HepG2 (cell line): Measurements from ENCODE around the gene FBXL7. TPM values are rescaled to one million over a fixed set of nuclear protein-coding genes. Genes with fewer than 3 reads are reported as not detected.

Experiments
- ATAC-seq: fragments of 200-7000 bp; cut with Tn5 transposase; 3 replicates; pipeline ENCODE4 v1.9.1; 2020; ENCODE audit warnings: mild to moderate bottlenecking, moderate library complexity
- BruUV-seq: library from RNA; stranded (reverse); fragments of 400-500 nt; replicated peaks from 2 replicates; lab custom pipeline; 2021; lab: Mats Ljungman, UMichigan
- CTCF ChIA-PET: fragments of 300-600 bp; formaldehyde crosslinking; extraction: SDS; loops from one replicate; lab custom pipeline; 2021; ENCODE audit warnings: low total read pairs, inconsistent platforms, low intra/inter-chr PET ratio; lab: Yijun Ruan, JAX
- POLR2A ChIA-PET: fragments of 350-600 bp; sonication (Branson Sonifier 250); formaldehyde crosslinking; loops from one replicate; lab custom pipeline; 2020; ENCODE audit warnings: antibody characterized with exemption, inconsistent platforms; lab: Yijun Ruan, JAX
- DNase-seq: peaks from one replicate; pipeline ENCODE4 v3.0.0-alpha.2; 2015; ENCODE audit warnings: low spot score
- FAIRE-seq: peaks from 3 replicates; lab custom pipeline; 2011; peaks lifted over from hg19 to GRCh38; lab: Jason Lieb, UNC
- H2AFZ ChIP-seq: one replicate; pipeline ENCODE4 v1.6.1; 2011; ENCODE audit warnings: low read length, inconsistent platforms
- H3K27ac ChIP-seq: fragments of 300-600 bp; 3 replicates; pipeline ENCODE4 v1.8.0; 2011; ENCODE audit warnings: mixed run types, mild to moderate bottlenecking, mixed read lengths, low read length, inconsistent platforms; ENCODE audit not compliant: insufficient read depth; ENCODE audit errors: extremely low read length
- H3K27me3 ChIP-seq, 2 experiments: fragments of 200-600 bp in 1 of 2; 2 replicates in 1 of 2; 3 replicates in 1 of 2; pipeline versions ENCODE4 v1.6.0 to v1.8.0; 2011; ENCODE audit warnings: low read length in 2 of 2, mild to moderate bottlenecking in 2 of 2, moderate library complexity in 2 of 2, inconsistent platforms in 1 of 2; ENCODE audit not compliant: insufficient read depth in 2 of 2, control insufficient read depth in 1 of 2
- H3K36me3 ChIP-seq, 2 experiments: fragments of 200-600 bp in 1 of 2; replicated peaks in 1 of 2; 2 replicates in 1 of 2; 3 replicates in 1 of 2; pipeline versions ENCODE4 v1.5.1 to v1.8.0; 2011; ENCODE audit warnings: low read length in 2 of 2, inconsistent platforms in 1 of 2; ENCODE audit not compliant: insufficient read depth in 2 of 2, control insufficient read depth in 1 of 2
- H3K4me1 ChIP-seq: 2 replicates; pipeline ENCODE4 v1.5.1; 2012; ENCODE audit warnings: low read length, inconsistent platforms; ENCODE audit not compliant: insufficient read depth
- H3K4me2 ChIP-seq: 2 replicates; pipeline ENCODE4 v1.6.0; 2011; ENCODE audit warnings: low read depth, low read length, inconsistent platforms
- H3K4me3 ChIP-seq, 3 experiments: fragments of 200-600 bp in 1 of 3; sonication (generic), shearing (Covaris generic) in 1 of 3; replicated peaks in 1 of 3; 2 replicates each; pipeline ENCODE4 v1.5.1; 2011 to 2016; ENCODE audit warnings: low read length in 3 of 3, inconsistent platforms in 2 of 3, low read depth in 2 of 3, mild to moderate bottlenecking in 2 of 3, control low read depth in 1 of 3, mixed read lengths in 1 of 3; ENCODE audit not compliant: insufficient read depth in 1 of 3
- H3K79me2 ChIP-seq: one replicate; pipeline ENCODE4 v1.6.1; 2011; ENCODE audit warnings: low read length, inconsistent platforms; ENCODE audit not compliant: insufficient read depth
- H3K9ac ChIP-seq: 2 replicates; pipeline ENCODE4 v1.6.0; 2011; ENCODE audit warnings: mild to moderate bottlenecking, low read depth, low read length, inconsistent platforms; ENCODE audit not compliant: insufficient read depth
- H3K9me3 ChIP-seq: 2 replicates; pipeline ENCODE4 v1.5.1; 2012; ENCODE audit warnings: mild to moderate bottlenecking, low read length
- H4K20me1 ChIP-seq: 2 replicates; pipeline ENCODE4 v1.6.0; 2011; ENCODE audit warnings: inconsistent platforms, mild to moderate bottlenecking, low read length, moderate library complexity; ENCODE audit not compliant: insufficient read depth
- ATF1 ChIP-seq: IDR thresholded peaks from 2 replicates; pipeline ENCODE4 v1.6.1; 2016; ENCODE audit warnings: mild to moderate bottlenecking, control low read depth
- ATF3 ChIP-seq: sonication (generic); formaldehyde crosslinking; IDR thresholded peaks from 2 replicates; pipeline ENCODE4 v1.4.0; 2020; ENCODE audit warnings: missing genetic modification reagents
- CBX1 ChIP-seq: IDR thresholded peaks from one replicate; pipeline ENCODE4 v1.6.1; 2016; ENCODE audit warnings: antibody characterized with exemption, low read depth
- E2F2 ChIP-seq: sonication (generic); formaldehyde crosslinking; IDR thresholded peaks from 2 replicates; pipeline ENCODE4 v1.4.0; 2020; ENCODE audit warnings: missing genetic modification reagents, borderline replicate concordance
- KDM5A ChIP-seq: fragments of 200-600 bp; sonication (generic); IDR thresholded peaks from 2 replicates; pipeline ENCODE4 v1.7.0; 2018; ENCODE audit warnings: antibody characterized with exemption, mild to moderate bottlenecking, low read length, borderline replicate concordance
- MAFK ChIP-seq, 2 experiments: IDR thresholded peaks in 1 of 2; conservative IDR thresholded peaks in 1 of 2; 2 replicates each; pipeline ENCODE4 v1.6.1; 2011; ENCODE audit warnings: improper control_type of control experiment in 2 of 2, low read length in 2 of 2
- MEIS1 ChIP-seq: sonication (generic); formaldehyde crosslinking; IDR thresholded peaks from 2 replicates; pipeline ENCODE4 v1.9.0; 2021; ENCODE audit warnings: mild to moderate bottlenecking, missing genetic modification reagents, moderate library complexity, borderline replicate concordance
- PBX3 ChIP-seq: sonication (generic); formaldehyde crosslinking; IDR thresholded peaks from 2 replicates; pipeline ENCODE4 v1.8.1; 2023; ENCODE audit warnings: missing genetic modification reagents, inconsistent platforms, borderline replicate concordance
- PHF20 ChIP-seq: sonication (generic); formaldehyde crosslinking; IDR thresholded peaks from 2 replicates; pipeline ENCODE4 v1.5.0; 2020; ENCODE audit warnings: mild to moderate bottlenecking, missing genetic modification reagents
- SATB2 ChIP-seq: sonication (generic); formaldehyde crosslinking; IDR thresholded peaks from 2 replicates; pipeline ENCODE4 v1.5.0; 2020; ENCODE audit warnings: missing genetic modification reagents
- SIX1 ChIP-seq: sonication (generic); formaldehyde crosslinking; IDR thresholded peaks from 2 replicates; pipeline ENCODE4 v1.4.0; 2020; ENCODE audit warnings: missing genetic modification reagents, borderline replicate concordance
- STAG1 ChIP-seq: sonication (generic); formaldehyde crosslinking; IDR thresholded peaks from 2 replicates; pipeline ENCODE4 v1.4.0; 2020; ENCODE audit warnings: missing genetic modification reagents
- TAF15 ChIP-seq: fragments of 200-400 bp; formaldehyde crosslinking; IDR thresholded peaks from one replicate; pipeline ENCODE4 v1.6.1; 2018; ENCODE audit warnings: mild to moderate bottlenecking, low read depth, low read length; ENCODE audit not compliant: poor library complexity, severe bottlenecking
- ZBTB20 ChIP-seq: sonication (generic); formaldehyde crosslinking; IDR thresholded peaks from 2 replicates; pipeline ENCODE4 v1.8.1; 2023; ENCODE audit warnings: missing genetic modification reagents, low read depth, mild to moderate bottlenecking, borderline replicate concordance
- ZNF646 ChIP-seq: sonication (generic); formaldehyde crosslinking; IDR thresholded peaks from 2 replicates; pipeline ENCODE4 v1.9.0; 2021; ENCODE audit warnings: mild to moderate bottlenecking, missing genetic modification reagents
- WGBS: methylation state at CpG from one replicate; pipeline ENCODE4 v1.1.6; 2017; ENCODE audit warnings: low lambda C conversion rate; 5-methylcytosine and 5-hydroxymethylcytosine counted together
- in situ Hi-C: cut with HindIII; loops from 2 replicates; pipeline ENCODE4 v1.10.0; 2017; ENCODE audit warnings: low pct_unique_long_range_greater_than_20kb; ENCODE audit not compliant: extremely low pct_ligation_motif_present
- intact Hi-C: fragments of 100-400 bp; cut with micrococcal nuclease; formaldehyde crosslinking; loops from one replicate; pipeline ENCODE4 v1.10.0; 2022; ENCODE audit not compliant: unreplicated experiment
- polyA plus RNA-seq, 8 experiments: library from polyadenylated mRNA; depleted of rRNA in 3 of 8; stranded (reverse) in 7 of 8; unstranded in 1 of 8; fragments of >200 nt; fragmentation: Illumina TruSeq in 4 of 8; extraction: Trizol in 4 of 8; gene quantifications; 2 replicates each; pipeline versions ENCODE4 v1.2.1 to v1.2.3, GENCODE V29; 2011 to 2016; ENCODE audit warnings: low read depth in 4 of 8, missing spikeins in 1 of 8, mixed read lengths in 1 of 8; ENCODE audit not compliant: insufficient read depth in 1 of 8
- total RNA-seq, 5 experiments: library from RNA; depleted of rRNA; stranded (reverse); fragments of >200 nt; fragmentation: Illumina TruSeq; extraction: Trizol; gene quantifications; 2 replicates each; pipeline ENCODE4 v1.2.3, GENCODE V29; 2016; ENCODE audit warnings: low read depth in 1 of 5

FBXL7 gene
- total and polyA plus RNA-seq, 2 of the 13 experiments (the other 11 are each of a cell fraction or from before 2014, with no cell fraction given): 0.07 TPM; not detected in 1

- no peak for TF ChIP-seq SIX1 (CRISPR knock-in tag)
Observed at GRCh38 chr5:15707631-15708030, 207.7 kb downstream of the FBXL7 start (continued).

GRCh38 chr5:15711892-15712291, 211.9 kb downstream of the FBXL7 start:
- FAIRE-seq: no peak
- no peak for ATAC-seq
- H2AFZ ChIP-seq: no peak overlapping the region
- H3K9ac ChIP-seq: no peak overlapping the region
- in situ Hi-C loops: no loop called here
- no TSS peak for BruUV-seq
- no peaks in the 10 kb centered on the region for H3K4me1 ChIP-seq
- ChIA-PET CTCF (no interaction called here), POLR2A (no interaction called here)
- H3K36me3 ChIP-seq: no peaks in the 10 kb centered on the region
- no peak overlapping the region for H3K4me2 ChIP-seq
- intact Hi-C loops: no loop called here
- DNase-seq: no peak
- no peaks in the 10 kb centered on the region for H4K20me1 ChIP-seq
- H3K9me3 ChIP-seq: 0 out of 2 replicates have a peak, but pooled peaks cover 7% of the 10 kb centered on the region
- 0% methylated on average over 2 of the region's 2 CpGs for WGBS
- no peak overlapping the region for H3K4me3 ChIP-seq
- no peaks in the 10 kb centered on the region for H3K27me3 ChIP-seq
- no peak overlapping the region for H3K27ac ChIP-seq
- H3K79me2 ChIP-seq: no peaks in the 10 kb centered on the region
- no peak for TF ChIP-seq TAF15
- no peak for TF ChIP-seq ATF1
- TF ChIP-seq PBX3 (CRISPR knock-in tag): no peak
- no peak for TF ChIP-seq ATF3 (CRISPR knock-in tag)
- TF ChIP-seq MAFK (conservative IDR thresholded peaks at IDR 0.05 in 1 of 2, IDR thresholded peaks at IDR 0.05 in 1 of 2; ENCODE audit: low read length in 2 of 2): no peak
- no peak for TF ChIP-seq MEIS1
- TF ChIP-seq STAG1 (CRISPR knock-in tag): no peak
- TF ChIP-seq PHF20 (CRISPR knock-in tag): no peak
- TF ChIP-seq ZBTB20 (CRISPR knock-in tag): no peak
- TF ChIP-seq SATB2: no peak
- no peak for TF ChIP-seq CBX1
- TF ChIP-seq KDM5A: no peak
- TF ChIP-seq E2F2 (CRISPR knock-in tag): no peak
- TF ChIP-seq ZNF646 (CRISPR knock-in tag): no peak
